Activated T-helper 2 cell treated with anti-CD3 and anti-CD28 coated beads, Interferon-gamma antibody, Interleukin-2, Interleukin-4, amounts not matched to agents 10 μg/mL and 5 μg/mL and 100 μg/mL, durations not matched to agents 14 hours and 24 hours and 36 hours (primary cell): ENCODE data around the gene ID1. TPM values are rescaled to one million over a fixed set of nuclear protein-coding genes. Genes with fewer than 3 reads are reported as not detected.
"Not testable (repeated sequence)": the region's sequence is repeated elsewhere in the genome, so short reads cannot be mapped to it uniquely, and the experiment has no call there.

ENCODE experiments used
- DNase-seq: peaks from one replicate; pipeline ENCODE4 v3.0.0; 2021; ENCODE audit warnings: low spot score
- H3K27ac Mint-ChIP-seq: one replicate; pipeline ENCODE4 v1.8.0; 2021; ENCODE audit warnings: mixed read lengths
- H3K27me3 Mint-ChIP-seq: one replicate; pipeline ENCODE4 v1.8.0; 2021; ENCODE audit warnings: low read depth, mixed read lengths
- H3K36me3 Mint-ChIP-seq: one replicate; pipeline ENCODE4 v1.8.0; 2021; ENCODE audit warnings: low read depth, mixed read lengths
- H3K4me1 Mint-ChIP-seq: one replicate; pipeline ENCODE4 v1.8.0; 2021; ENCODE audit warnings: low read depth, mixed read lengths
- H3K4me3 Mint-ChIP-seq: one replicate; pipeline ENCODE4 v1.8.0; 2021; ENCODE audit warnings: low read depth, mild to moderate bottlenecking, moderate library complexity, mixed read lengths
- H3K9me3 Mint-ChIP-seq: one replicate; pipeline ENCODE4 v1.8.0; 2021; ENCODE audit warnings: mixed read lengths
- intact Hi-C: fragments of 100-400 bp; cut with micrococcal nuclease; formaldehyde crosslinking; loops from one replicate; pipeline ENCODE4 v1.15.1; 2023
- total RNA-seq: library from RNA; stranded (reverse); gene quantifications from 2 replicates; pipeline ENCODE4 v1.2.3, GENCODE V29; 2022

Gene ID1
- total RNA-seq, 1 donor from 2014 or later = 1.5 TPM

GRCh38 chr20:31638317-31638716 lies 33.2 kb downstream of the ID1 start:
- Mint-ChIP-seq H3K9me3 (no peaks in the 10 kb centered on the region), H3K4me3 (no peak overlapping the region), H3K36me3 (no peaks in the 10 kb centered on the region), H3K27ac (no peak overlapping the region), H3K4me1 (peaks cover 9% of the 10 kb centered on the region), H3K27me3 (peaks cover 10% of the 10 kb centered on the region)
- intact Hi-C loops = no loop called here
- no peak for DNase-seq

GRCh38 chr20:31638816-31639215 lies 33.7 kb downstream of the ID1 start:
- Mint-ChIP-seq H3K9me3 (no peaks in the 10 kb centered on the region), H3K4me1 (peaks cover 9% of the 10 kb centered on the region), H3K4me3 (no peak overlapping the region), H3K27me3 (peaks cover 10% of the 10 kb centered on the region), H3K27ac (no peak overlapping the region), H3K36me3 (no peaks in the 10 kb centered on the region)
- intact Hi-C loops = no loop called here
- DNase-seq = no peak

- Mint-ChIP-seq H3K4me1 (peaks cover 9% of the 10 kb centered on the region), H3K27me3 (peaks cover 10% of the 10 kb centered on the region), H3K9me3 (no peaks in the 10 kb centered on the region), H3K36me3 (no peaks in the 10 kb centered on the region), H3K4me3 (no peak overlapping the region), H3K27ac (no peak overlapping the region)
- intact Hi-C loops = no loop called here
- DNase-seq = no peak
Observed at GRCh38 chr20:31640259-31640658, 35.2 kb downstream of the ID1 start.

- Mint-ChIP-seq H3K27me3 (peaks cover 13% of the 10 kb centered on the region), H3K27ac (no peak overlapping the region), H3K4me1 (peaks cover 9% of the 10 kb centered on the region), H3K9me3 (no peaks in the 10 kb centered on the region), H3K4me3 (no peak overlapping the region), H3K36me3 (no peaks in the 10 kb centered on the region)
- intact Hi-C loops = no loop called here
- DNase-seq = no peak
Observed at GRCh38 chr20:31641391-31641790, 36.3 kb downstream of the ID1 start.

- H3K27me3 Mint-ChIP-seq = peaks cover 11% of the 10 kb centered on the region
- no peak for DNase-seq
- intact Hi-C loops = no loop called here
- H3K4me1 Mint-ChIP-seq = peaks cover 9% of the 10 kb centered on the region
- no peak overlapping the region for H3K27ac Mint-ChIP-seq
- no peaks in the 10 kb centered on the region for H3K9me3 Mint-ChIP-seq
- no peak overlapping the region for H3K4me3 Mint-ChIP-seq
- no peaks in the 10 kb centered on the region for H3K36me3 Mint-ChIP-seq
Observed at GRCh38 chr20:31642837-31643236, 37.7 kb downstream of the ID1 start.

- Mint-ChIP-seq H3K4me1 (peaks cover 9% of the 10 kb centered on the region), H3K27me3 (peaks cover 11% of the 10 kb centered on the region), H3K4me3 (no peak overlapping the region), H3K27ac (no peak overlapping the region), H3K9me3 (no peaks in the 10 kb centered on the region), H3K36me3 (no peaks in the 10 kb centered on the region)
- DNase-seq = no peak
- intact Hi-C loops = no loop called here
Observed at GRCh38 chr20:31643522-31643921, 38.4 kb downstream of the ID1 start.

- no peak for DNase-seq
- Mint-ChIP-seq H3K9me3 (no peaks in the 10 kb centered on the region), H3K27ac (no peak overlapping the region), H3K4me3 (no peak overlapping the region), H3K4me1 (peaks cover 9% of the 10 kb centered on the region), H3K27me3 (peaks cover 11% of the 10 kb centered on the region), H3K36me3 (no peaks in the 10 kb centered on the region)
- intact Hi-C loops = no loop called here
Observed at GRCh38 chr20:31644701-31645100, 39.6 kb downstream of the ID1 start.

GRCh38 chr20:31648104-31648503 lies 43.0 kb downstream of the ID1 start:
- H3K36me3 Mint-ChIP-seq, DNase-seq, H3K27me3 Mint-ChIP-seq, H3K27ac Mint-ChIP-seq, intact Hi-C loops, H3K4me1 Mint-ChIP-seq, H3K9me3 Mint-ChIP-seq, H3K4me3 Mint-ChIP-seq: not testable (repeated sequence)

- Mint-ChIP-seq H3K36me3 (peaks cover 3% of the 10 kb centered on the region), H3K9me3 (no peaks in the 10 kb centered on the region), H3K4me1 (no peaks in the 10 kb centered on the region), H3K27me3 (peaks cover 3% of the 10 kb centered on the region), H3K4me3 (no peak overlapping the region), H3K27ac (no peak overlapping the region)
- no peak for DNase-seq
- intact Hi-C loops = no loop called here
Observed at GRCh38 chr20:31652917-31653396, 47.9 kb downstream of the ID1 start.

- Mint-ChIP-seq H3K4me1 (no peaks in the 10 kb centered on the region), H3K9me3 (no peaks in the 10 kb centered on the region), H3K36me3 (peaks cover 3% of the 10 kb centered on the region), H3K27me3 (peaks cover 3% of the 10 kb centered on the region), H3K27ac (no peak overlapping the region), H3K4me3 (no peak overlapping the region)
- DNase-seq = no peak
- intact Hi-C loops = no loop called here
Observed at GRCh38 chr20:31653561-31653960, 48.5 kb downstream of the ID1 start.

GRCh38 chr20:31654534-31654933 lies 49.4 kb downstream of the ID1 start:
- H3K9me3 Mint-ChIP-seq = no peaks in the 10 kb centered on the region
- H3K4me3 Mint-ChIP-seq = no peak overlapping the region
- intact Hi-C loops = no loop called here
- peaks cover 3% of the 10 kb centered on the region for H3K27me3 Mint-ChIP-seq
- H3K4me1 Mint-ChIP-seq = no peaks in the 10 kb centered on the region
- H3K27ac Mint-ChIP-seq = no peak overlapping the region
- H3K36me3 Mint-ChIP-seq = peaks cover 3% of the 10 kb centered on the region
- DNase-seq = no peak

Other genes starting within 250 kb of the ID1 start
- gene DEFB118, start 236.7 kb upstream of the ID1 start, total RNA-seq = not detected in 2 replicates
- gene DEFB119, start 214.7 kb upstream of the ID1 start, total RNA-seq = not detected in 2 replicates
- gene DEFB121, start 199.1 kb upstream of the ID1 start, total RNA-seq = not detected in 2 replicates
- not detected in 2 replicates for gene DEFB123, start 164.7 kb upstream of the ID1 start, total RNA-seq
- not detected in 2 replicates for gene DEFB124, start 130.2 kb upstream of the ID1 start, total RNA-seq
- gene REM1, start 130.0 kb upstream of the ID1 start, total RNA-seq = not detected in 2 replicates
- gene HM13, start 90.8 kb upstream of the ID1 start, total RNA-seq = 184 and 188 TPM in 2 replicates
- not detected in 2 replicates for gene COX4I2, start 32.6 kb downstream of the ID1 start, total RNA-seq
- 313 and 326 TPM in 2 replicates for gene BCL2L1, start 117.6 kb downstream of the ID1 start, total RNA-seq
- 82.8 and 83.0 TPM in 2 replicates for gene TPX2, start 134.0 kb downstream of the ID1 start, total RNA-seq
- gene MYLK2, start 214.1 kb downstream of the ID1 start, total RNA-seq = 0.27 and 0.51 TPM in 2 replicates
- not detected in 2 replicates for gene FOXS1, start 240.3 kb downstream of the ID1 start, total RNA-seq